Measurements from ENCODE around the gene ERN1.

The ERN1 gene

GRCh38 chr17:64145375-64145750, 15.4 kb upstream of the ERN1 start:
- TF ChIP-seq CTCF (IDR thresholded peaks at IDR 0.05; ENCODE audit: low read depth, low read length, missing control alignments), result no peak
- DNase-seq, result no peak
- H3K27me3 ChIP-seq (replicated peaks), result no peaks in the 10 kb centered on the region
- H3K27ac ChIP-seq, result peak overlapping the region; percentile 88
- in situ Hi-C loops (cut with HindIII; ENCODE audit: low pct_ligation_motif_present, low sequenced_read_pairs), result no loop called here
- peaks cover 5% of the 10 kb centered on the region for H3K36me3 ChIP-seq (replicated peaks)
- H3K4me3 ChIP-seq (ENCODE audit: low read depth, low read length), result peak overlapping the region; percentile 86

- TF ChIP-seq CTCF (IDR thresholded peaks at IDR 0.05; ENCODE audit: low read depth, low read length, missing control alignments), result no peak
- no peak for DNase-seq
- Histone ChIP-seq H3K36me3 (replicated peaks) (no peaks in the 10 kb centered on the region), H3K4me3 (ENCODE audit: low read depth, low read length) (no peak overlapping the region), H3K27me3 (replicated peaks) (no peaks in the 10 kb centered on the region), H3K27ac (no peak overlapping the region)
- in situ Hi-C loops (cut with HindIII; ENCODE audit: low pct_ligation_motif_present, low sequenced_read_pairs), result no loop called here
Measured at GRCh38 chr17:64139542-64139941, 9.6 kb upstream of the ERN1 start.

GRCh38 chr17:64138441-64138840, 8.5 kb upstream of the ERN1 start:
- Histone ChIP-seq H3K27ac (no peak overlapping the region), H3K36me3 (replicated peaks) (no peaks in the 10 kb centered on the region), H3K4me3 (ENCODE audit: low read depth, low read length) (no peak overlapping the region), H3K27me3 (replicated peaks) (no peaks in the 10 kb centered on the region)
- in situ Hi-C loops (cut with HindIII; ENCODE audit: low pct_ligation_motif_present, low sequenced_read_pairs), result no loop called here
- no peak for DNase-seq
- TF ChIP-seq CTCF (IDR thresholded peaks at IDR 0.05; ENCODE audit: low read depth, low read length, missing control alignments), result no peak

GRCh38 chr17:64135000-64135399, 5.1 kb upstream of the ERN1 start:
- in situ Hi-C loops (cut with HindIII; ENCODE audit: low pct_ligation_motif_present, low sequenced_read_pairs), result no loop called here
- DNase-seq, result no peak
- TF ChIP-seq CTCF (IDR thresholded peaks at IDR 0.05; ENCODE audit: low read depth, low read length, missing control alignments), result no peak
- no peaks in the 10 kb centered on the region for H3K36me3 ChIP-seq (replicated peaks)
- no peaks in the 10 kb centered on the region for H3K27me3 ChIP-seq (replicated peaks)
- no peak overlapping the region for H3K27ac ChIP-seq
- no peak overlapping the region for H3K4me3 ChIP-seq (ENCODE audit: low read depth, low read length)

- Histone ChIP-seq H3K27me3 (replicated peaks) (no peaks in the 10 kb centered on the region), H3K27ac (no peak overlapping the region), H3K4me3 (ENCODE audit: low read depth, low read length) (no peak overlapping the region), H3K36me3 (replicated peaks) (no peaks in the 10 kb centered on the region)
- DNase-seq, result no peak
- no peak for TF ChIP-seq CTCF (IDR thresholded peaks at IDR 0.05; ENCODE audit: low read depth, low read length, missing control alignments)
- in situ Hi-C loops (cut with HindIII; ENCODE audit: low pct_ligation_motif_present, low sequenced_read_pairs), result no loop called here
Measured at GRCh38 chr17:64134216-64134970, 4.4 kb upstream of the ERN1 start.

All from brain microvascular endothelial cell (primary cell).